ENCODE results near the gene KIAA1328.
A peak's percentile ranks its signal among the peaks of the same experiment; 100 is the strongest.

KIAA1328 gene

DNA sequence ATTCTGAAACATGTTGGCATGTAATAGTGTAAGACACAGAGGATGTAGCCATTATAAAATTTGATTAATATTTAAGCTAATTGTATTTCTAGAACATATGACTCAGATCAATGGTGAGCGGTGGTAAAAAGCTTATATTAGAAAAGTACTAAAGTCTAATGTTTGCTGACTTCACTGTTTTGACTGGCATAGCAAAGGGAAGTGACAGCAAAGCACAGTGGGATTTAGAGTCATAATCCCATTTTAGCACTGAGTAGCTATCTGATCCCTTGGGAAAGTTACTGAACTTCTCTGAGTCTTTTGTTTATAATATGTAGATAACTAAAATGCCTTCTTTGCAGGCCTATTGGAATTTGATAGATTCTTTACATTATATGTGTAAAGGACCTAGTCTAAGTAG lies 60.4 kb downstream of the KIAA1328 start:
- no peak for TF ChIP-seq CTCF (IDR thresholded peaks at IDR 0.05; ENCODE audit: insufficient read depth, low read depth, low read length, missing control alignments)
- H3K4me3 ChIP-seq (ENCODE audit: low read length), result no peak overlapping the region
- no peak for DNase-seq (ENCODE audit: low read depth)

- no peak for TF ChIP-seq CTCF (IDR thresholded peaks at IDR 0.05; ENCODE audit: insufficient read depth, low read depth, low read length, missing control alignments)
- H3K4me3 ChIP-seq (ENCODE audit: low read length), result no peak overlapping the region
- no peak for DNase-seq (ENCODE audit: low read depth)
These were observed 60.8 kb downstream of the KIAA1328 start for GRCh38 chr18:36889742-36890141.

DNA sequence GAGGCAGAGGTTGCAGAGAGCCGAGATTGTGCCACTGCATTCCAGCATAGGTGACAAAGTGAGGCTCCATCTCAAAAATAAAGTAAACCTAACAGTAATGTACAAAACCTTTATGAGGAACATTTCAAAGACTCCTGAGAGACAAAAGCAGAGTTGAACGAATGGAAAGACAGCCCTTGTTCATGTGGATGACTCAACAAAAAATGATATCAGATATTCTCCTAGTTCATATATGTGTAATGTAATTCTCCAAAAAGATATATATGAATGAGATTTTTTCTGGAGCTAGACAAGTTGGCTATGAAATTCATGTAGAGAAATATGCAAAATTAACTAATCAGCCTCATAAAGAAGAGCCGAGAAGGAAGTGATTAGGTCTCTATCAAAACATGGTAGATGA lies 61.7 kb downstream of the KIAA1328 start:
- TF ChIP-seq CTCF (IDR thresholded peaks at IDR 0.05; ENCODE audit: insufficient read depth, low read depth, low read length, missing control alignments), result no peak
- DNase-seq (ENCODE audit: low read depth), result no peak
- H3K4me3 ChIP-seq (ENCODE audit: low read length), result no peak overlapping the region

GRCh38 chr18:36893227-36893626 lies 64.3 kb downstream of the KIAA1328 start:
- no peak overlapping the region for H3K4me3 ChIP-seq (ENCODE audit: low read length)
- TF ChIP-seq CTCF (IDR thresholded peaks at IDR 0.05; ENCODE audit: insufficient read depth, low read depth, low read length, missing control alignments), result no peak
- no peak for DNase-seq (ENCODE audit: low read depth)

- H3K4me3 ChIP-seq (ENCODE audit: low read length), result no peak overlapping the region
- TF ChIP-seq CTCF (IDR thresholded peaks at IDR 0.05; ENCODE audit: insufficient read depth, low read depth, low read length, missing control alignments), result no peak
- DNase-seq (ENCODE audit: low read depth), result no peak
These were observed 66.7 kb downstream of the KIAA1328 start for GRCh38 chr18:36895606-36896005.

GRCh38 chr18:36897253-36897652 lies 68.3 kb downstream of the KIAA1328 start:
- no peak overlapping the region for H3K4me3 ChIP-seq (ENCODE audit: low read length)
- TF ChIP-seq CTCF (IDR thresholded peaks at IDR 0.05; ENCODE audit: insufficient read depth, low read depth, low read length, missing control alignments), result no peak
- DNase-seq (ENCODE audit: low read depth), result no peak

GRCh38 chr18:36899289-36899688 lies 70.4 kb downstream of the KIAA1328 start:
- DNase-seq (ENCODE audit: low read depth), result peak; percentile 29
- no peak overlapping the region for H3K4me3 ChIP-seq (ENCODE audit: low read length)
- TF ChIP-seq CTCF (IDR thresholded peaks at IDR 0.05; ENCODE audit: insufficient read depth, low read depth, low read length, missing control alignments), result peak; percentile 17
